Measurements from ENCODE around the gene EI24. TPM values are rescaled to one million over a fixed set of nuclear protein-coding genes. Genes with fewer than 3 reads are reported as not detected.

Gene EI24
- total RNA-seq, 1 donor from 2014 or later: 68.0 TPM

GRCh38 chr11:125621995-125622394 lies 52.7 kb downstream of the EI24 start:
- Mint-ChIP-seq H3K36me3 (ENCODE audit: insufficient read depth) (peaks cover 12% of the 10 kb centered on the region), H3K4me1 (ENCODE audit: low read depth) (peaks cover 12% of the 10 kb centered on the region), H3K27me3 (no peaks in the 10 kb centered on the region), H3K4me3 (ENCODE audit: low read depth) (no peak overlapping the region), H3K9me3 (ENCODE audit: low read depth) (no peaks in the 10 kb centered on the region), H3K27ac (no peak overlapping the region)
- DNase-seq (ENCODE audit: low spot score, unreplicated experiment): no peak
- TF ChIP-seq CTCF (IDR thresholded peaks at IDR 0.05; ENCODE audit: unreplicated experiment): no peak

- Mint-ChIP-seq H3K27ac (peak overlapping the region; percentile 12), H3K36me3 (ENCODE audit: insufficient read depth) (peaks cover 12% of the 10 kb centered on the region), H3K27me3 (no peaks in the 10 kb centered on the region), H3K4me1 (ENCODE audit: low read depth) (peaks cover 18% of the 10 kb centered on the region), H3K4me3 (ENCODE audit: low read depth) (no peak overlapping the region), H3K9me3 (ENCODE audit: low read depth) (no peaks in the 10 kb centered on the region)
- TF ChIP-seq CTCF (IDR thresholded peaks at IDR 0.05; ENCODE audit: unreplicated experiment): no peak
- DNase-seq (ENCODE audit: low spot score, unreplicated experiment): no peak
Observed at GRCh38 chr11:125623064-125623463, 53.8 kb downstream of the EI24 start.

- no peak for DNase-seq (ENCODE audit: low spot score, unreplicated experiment)
- Mint-ChIP-seq H3K4me1 (ENCODE audit: low read depth) (peaks cover 21% of the 10 kb centered on the region), H3K36me3 (ENCODE audit: insufficient read depth) (peaks cover 10% of the 10 kb centered on the region), H3K27ac (peak within 1 kb of the TSS; percentile 94), H3K27me3 (no peaks in the 10 kb centered on the region), H3K9me3 (ENCODE audit: low read depth) (no peaks in the 10 kb centered on the region), H3K4me3 (ENCODE audit: low read depth) (peak within 1 kb of the TSS; percentile 96)
- no peak for TF ChIP-seq CTCF (IDR thresholded peaks at IDR 0.05; ENCODE audit: unreplicated experiment)
Observed at GRCh38 chr11:125624756-125625213, 55.5 kb downstream of the EI24 start, which contains the start of gene CHEK1. CHEK1 (plus strand) TSS chr11:125625163; CDS start chr11:125626769, 1,606 bp downstream.

GRCh38 chr11:125625225-125625629 lies 56.0 kb downstream of the EI24 start:
- peak; percentile 59 for DNase-seq (ENCODE audit: low spot score, unreplicated experiment)
- peaks cover 21% of the 10 kb centered on the region for H3K4me1 Mint-ChIP-seq (ENCODE audit: low read depth)
- TF ChIP-seq CTCF (IDR thresholded peaks at IDR 0.05; ENCODE audit: unreplicated experiment): no peak
- H3K9me3 Mint-ChIP-seq (ENCODE audit: low read depth): no peaks in the 10 kb centered on the region
- H3K36me3 Mint-ChIP-seq (ENCODE audit: insufficient read depth): peaks cover 7% of the 10 kb centered on the region
- peak overlapping the region; percentile 94 for H3K27ac Mint-ChIP-seq
- no peaks in the 10 kb centered on the region for H3K27me3 Mint-ChIP-seq
- H3K4me3 Mint-ChIP-seq (ENCODE audit: low read depth): peak overlapping the region; percentile 96

DNA sequence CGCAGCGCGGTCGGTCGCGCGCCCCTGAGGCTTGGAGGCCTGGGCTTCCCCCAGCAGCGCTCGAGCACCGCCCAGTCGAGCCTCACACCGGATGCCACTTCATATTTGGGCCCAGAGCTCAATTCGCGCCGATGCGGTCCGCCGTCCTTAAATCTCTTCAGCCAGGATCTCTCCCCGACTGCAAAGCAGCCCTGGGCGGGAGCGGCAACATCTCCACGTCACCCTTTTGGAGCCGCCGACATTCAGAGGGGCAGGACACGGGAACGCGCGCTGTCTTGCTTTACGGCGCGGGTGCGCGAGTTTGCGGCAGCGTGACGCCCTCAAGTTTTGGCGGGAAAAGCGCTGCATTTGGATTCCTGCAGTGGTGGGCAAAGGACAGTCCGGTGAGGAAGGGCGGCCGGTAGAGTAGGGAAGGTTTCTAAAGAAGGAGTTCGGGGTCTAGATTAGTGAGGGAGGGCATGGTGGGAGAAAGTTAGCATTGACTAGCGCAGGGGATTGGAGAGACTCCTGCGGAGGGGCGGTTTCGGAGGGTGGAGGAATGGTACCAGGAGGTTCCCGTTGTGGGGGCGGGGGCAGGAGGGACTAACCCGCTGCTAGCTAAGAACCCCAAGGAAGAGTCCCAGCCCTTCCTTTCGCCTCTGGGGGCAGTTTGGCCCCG lies 56.5 kb downstream of the EI24 start:
- Mint-ChIP-seq H3K4me1 (ENCODE audit: low read depth) (peaks cover 21% of the 10 kb centered on the region), H3K36me3 (ENCODE audit: insufficient read depth) (peaks cover 7% of the 10 kb centered on the region), H3K9me3 (ENCODE audit: low read depth) (no peaks in the 10 kb centered on the region), H3K27me3 (no peaks in the 10 kb centered on the region), H3K27ac (peak overlapping the region; percentile 94), H3K4me3 (ENCODE audit: low read depth) (peak overlapping the region; percentile 96)
- TF ChIP-seq CTCF (IDR thresholded peaks at IDR 0.05; ENCODE audit: unreplicated experiment): no peak
- DNase-seq (ENCODE audit: low spot score, unreplicated experiment): peak; percentile 83
